SK-N-SH treated with all-trans-retinoic acid at 6 μM for 48 hours (cell line): ENCODE measurements around the gene ZNF398.

Experiments used
- ATAC-seq: fragments of 200-7000 bp; cut with Tn5 transposase; 3 replicates; pipeline ENCODE4 v1.9.1; 2020; ENCODE audit warnings: mild to moderate bottlenecking, moderate library complexity
- ARNTL ChIP-seq: fragments of 450-650 bp; formaldehyde crosslinking; IDR thresholded peaks from 2 replicates; pipeline ENCODE4 v1.5.0; 2020; ENCODE audit warnings: low read depth, mild to moderate bottlenecking, moderate library complexity, borderline replicate concordance
- BACH2 ChIP-seq: fragments of 250-450 bp; sonication (Bioruptor Pico); IDR thresholded peaks from 2 replicates; pipeline ENCODE4 v1.9.0; 2021; ENCODE audit warnings: mild to moderate bottlenecking, borderline replicate concordance
- CSDC2 ChIP-seq: fragments of 250-450 bp; sonication (Bioruptor Pico); IDR thresholded peaks from 2 replicates; pipeline ENCODE4 v1.5.0; 2020; ENCODE audit warnings: mild to moderate bottlenecking, moderate library complexity
- ESRRG ChIP-seq: fragments of 250-450 bp; sonication (Bioruptor Pico); IDR thresholded peaks from 2 replicates; pipeline ENCODE4 v1.6.1; 2021; ENCODE audit warnings: mild to moderate bottlenecking
- GLIS3 ChIP-seq: fragments of 250-450 bp; sonication (Bioruptor Pico); IDR thresholded peaks from 2 replicates; pipeline ENCODE4 v1.5.0; 2020; ENCODE audit warnings: mild to moderate bottlenecking, moderate library complexity
- ISL1 ChIP-seq: fragments of 250-450 bp; sonication (Bioruptor Pico); IDR thresholded peaks from 2 replicates; pipeline ENCODE4 v2.1.2; 2022; ENCODE audit warnings: mild to moderate bottlenecking, moderate library complexity
- OSR1 ChIP-seq: fragments of 250-450 bp; sonication (Bioruptor Pico); IDR thresholded peaks from 2 replicates; pipeline ENCODE4 v1.8.0; 2022; ENCODE audit warnings: moderate library complexity, mild to moderate bottlenecking, inconsistent platforms
- PPARA ChIP-seq: fragments of 250-450 bp; sonication (Bioruptor Pico); IDR thresholded peaks from 2 replicates; pipeline ENCODE4 v1.5.0; 2020; ENCODE audit warnings: mild to moderate bottlenecking, borderline replicate concordance
- RARB ChIP-seq: fragments of 250-450 bp; sonication (Bioruptor Pico); IDR thresholded peaks from 2 replicates; pipeline ENCODE4 v1.8.0; 2021; ENCODE audit warnings: mild to moderate bottlenecking, moderate library complexity
- SNAI2 ChIP-seq: fragments of 250-450 bp; sonication (Bioruptor Pico); IDR thresholded peaks from 2 replicates; pipeline ENCODE4 v1.5.0; 2020; ENCODE audit warnings: mild to moderate bottlenecking, moderate library complexity
- TCF4 ChIP-seq: fragments of 250-450 bp; sonication (Bioruptor Pico); IDR thresholded peaks from 2 replicates; pipeline ENCODE4 v1.8.0; 2021; ENCODE audit warnings: mild to moderate bottlenecking, moderate library complexity, borderline replicate concordance
- TOX ChIP-seq: fragments of 250-450 bp; sonication (Bioruptor Pico); IDR thresholded peaks from 2 replicates; pipeline ENCODE4 v1.8.0; 2021; ENCODE audit warnings: mild to moderate bottlenecking, moderate library complexity, borderline replicate concordance
- ZC3H10 ChIP-seq: fragments of 250-450 bp; sonication (Bioruptor Pico); IDR thresholded peaks from 2 replicates; pipeline ENCODE4 v1.5.1; 2021; ENCODE audit warnings: mild to moderate bottlenecking, moderate library complexity
- ZFP3 ChIP-seq: fragments of 250-450 bp; sonication (Bioruptor Pico); IDR thresholded peaks from 2 replicates; pipeline ENCODE4 v1.5.0; 2020; ENCODE audit warnings: mild to moderate bottlenecking, moderate library complexity
- ZFP30 ChIP-seq: fragments of 450-650 bp; formaldehyde crosslinking; IDR thresholded peaks from 2 replicates; pipeline ENCODE4 v1.5.0; 2022; ENCODE audit warnings: mild to moderate bottlenecking, moderate library complexity
- ZNF565 ChIP-seq: fragments of 450-650 bp; formaldehyde crosslinking; conservative IDR thresholded peaks from 2 replicates; pipeline ENCODE4 v1.5.0; 2020; ENCODE audit warnings: low read depth, mild to moderate bottlenecking, moderate library complexity
- ZNF70 ChIP-seq: fragments of 450-650 bp; formaldehyde crosslinking; IDR thresholded peaks from 2 replicates; pipeline ENCODE4 v1.5.0; 2020; ENCODE audit warnings: mild to moderate bottlenecking, moderate library complexity
- ZNF8 ChIP-seq: fragments of 450-650 bp; formaldehyde crosslinking; IDR thresholded peaks from 2 replicates; pipeline ENCODE4 v1.5.0; 2020; ENCODE audit warnings: mild to moderate bottlenecking, moderate library complexity
- TF ChIP-seq, protein P1 (sequence below): fragments of 250-450 bp; sonication (Bioruptor Pico); IDR thresholded peaks from 2 replicates; pipeline ENCODE4 v1.5.1; 2021; ENCODE audit warnings: mild to moderate bottlenecking, moderate library complexity
- TF ChIP-seq, protein P2 (sequence below): fragments of 250-450 bp; sonication (Bioruptor Pico); IDR thresholded peaks from 2 replicates; pipeline ENCODE4 v1.8.0; 2021; ENCODE audit warnings: low read depth, mild to moderate bottlenecking, moderate library complexity, borderline replicate concordance
- TF ChIP-seq, protein P3 (sequence below): fragments of 250-450 bp; sonication (Bioruptor Pico); IDR thresholded peaks from 2 replicates; pipeline ENCODE4 v1.8.0; 2020; ENCODE audit warnings: mild to moderate bottlenecking, moderate library complexity, borderline replicate concordance
- TF ChIP-seq, protein P4 (sequence below): fragments of 250-450 bp; sonication (Bioruptor Pico); IDR thresholded peaks from 2 replicates; pipeline ENCODE4 v1.5.0; 2020; ENCODE audit warnings: mild to moderate bottlenecking, moderate library complexity
- TF ChIP-seq, protein P5 (sequence below): fragments of 250-450 bp; sonication (Bioruptor Pico); IDR thresholded peaks from 2 replicates; pipeline ENCODE4 v1.5.1; 2020; ENCODE audit warnings: low read depth, mild to moderate bottlenecking, moderate library complexity

The ZNF398 gene

DNA sequence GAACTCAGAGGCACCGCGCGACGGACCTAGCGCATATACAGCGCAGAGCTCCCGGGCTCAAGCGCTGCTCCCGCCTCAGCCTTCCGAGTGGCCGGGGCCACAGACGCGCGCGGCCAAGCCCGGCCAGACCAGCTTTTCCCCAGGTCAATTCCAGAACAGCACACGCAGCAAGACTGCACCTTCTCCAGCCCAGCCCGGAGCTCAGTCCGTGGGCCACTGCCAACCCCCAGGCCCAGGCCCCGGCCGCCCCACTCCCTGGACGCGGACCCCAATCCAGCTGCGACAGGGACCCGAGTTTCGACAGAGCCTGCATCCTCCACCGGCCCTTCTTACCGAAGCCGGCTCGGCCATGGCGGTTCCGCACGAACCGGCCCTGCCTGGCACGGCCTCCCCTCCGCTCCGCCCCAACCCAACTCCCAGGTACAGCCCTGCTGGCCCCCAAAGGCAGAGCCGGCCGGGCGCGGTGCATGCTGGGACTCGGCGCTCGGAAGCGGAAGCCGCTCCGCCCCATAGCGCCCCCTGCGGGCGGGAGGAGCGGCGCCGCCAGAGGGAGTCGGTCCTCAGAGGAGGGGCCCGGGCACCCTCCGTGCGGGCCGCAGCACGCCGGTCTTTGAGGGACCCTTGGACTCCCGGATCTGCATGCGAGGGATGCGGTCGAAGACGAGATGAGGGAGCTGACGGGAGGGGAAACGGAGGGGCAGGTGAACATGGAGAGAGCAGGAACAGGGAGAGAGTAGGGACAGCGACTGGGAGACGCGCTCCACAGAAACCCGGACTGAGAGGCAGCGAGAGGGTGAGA is 21.2 kb upstream of the ZNF398 start, which contains the start of gene ZNF425:
ZNF425 (minus strand) TSS at position 462 of the 799 bp plus-strand sequence; CDS start at position 351, 111 bp downstream.
- ATAC-seq, result peak; percentile 89
- TF ChIP-seq ISL1 (no peak), ZNF8 (CRISPR knock-in tag) (peak; percentile 50; the same call in 1 of the 2 replicates), OSR1 (CRISPR knock-in tag) (no peak), ESRRG (0 out of 2 replicates have a peak, but pooled peaks have one; percentile 39), TOX (CRISPR knock-in tag) (0 out of 2 replicates have a peak, but pooled peaks have one; percentile 50), SNAI2 (CRISPR knock-in tag) (no peak), BACH2 (CRISPR knock-in tag) (no peak), PPARA (CRISPR knock-in tag) (no peak), ZFP30 (CRISPR knock-in tag) (peak; percentile 35; the same call in 1 of the 2 replicates), ZFP3 (peak; percentile 59; the same call in 1 of the 2 replicates), ZC3H10 (peak; percentile 65; the same call in 1 of the 2 replicates), RARB (CRISPR knock-in tag) (no peak), ARNTL (CRISPR knock-in tag) (no peak), ZNF70 (peak; percentile 66), CSDC2 (CRISPR knock-in tag) (no peak; the same call in 1 of the 2 replicates), TCF4 (CRISPR knock-in tag) (no peak), ZNF565 (CRISPR knock-in tag) (no peak), GLIS3 (CRISPR knock-in tag) (peak; percentile 97)
- TF ChIP-seq, protein P1, sequence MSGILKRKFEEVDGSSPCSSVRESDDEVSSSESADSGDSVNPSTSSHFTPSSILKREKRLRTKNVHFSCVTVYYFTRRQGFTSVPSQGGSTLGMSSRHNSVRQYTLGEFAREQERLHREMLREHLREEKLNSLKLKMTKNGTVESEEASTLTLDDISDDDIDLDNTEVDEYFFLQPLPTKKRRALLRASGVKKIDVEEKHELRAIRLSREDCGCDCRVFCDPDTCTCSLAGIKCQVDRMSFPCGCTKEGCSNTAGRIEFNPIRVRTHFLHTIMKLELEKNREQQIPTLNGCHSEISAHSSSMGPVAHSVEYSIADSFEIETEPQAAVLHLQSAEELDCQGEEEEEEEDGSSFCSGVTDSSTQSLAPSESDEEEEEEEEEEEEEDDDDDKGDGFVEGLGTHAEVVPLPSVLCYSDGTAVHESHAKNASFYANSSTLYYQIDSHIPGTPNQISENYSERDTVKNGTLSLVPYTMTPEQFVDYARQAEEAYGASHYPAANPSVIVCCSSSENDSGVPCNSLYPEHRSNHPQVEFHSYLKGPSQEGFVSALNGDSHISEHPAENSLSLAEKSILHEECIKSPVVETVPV (CRISPR knock-in tag), result 0 out of 2 replicates have a peak, but pooled peaks have one; percentile 57
- TF ChIP-seq, protein P2, sequence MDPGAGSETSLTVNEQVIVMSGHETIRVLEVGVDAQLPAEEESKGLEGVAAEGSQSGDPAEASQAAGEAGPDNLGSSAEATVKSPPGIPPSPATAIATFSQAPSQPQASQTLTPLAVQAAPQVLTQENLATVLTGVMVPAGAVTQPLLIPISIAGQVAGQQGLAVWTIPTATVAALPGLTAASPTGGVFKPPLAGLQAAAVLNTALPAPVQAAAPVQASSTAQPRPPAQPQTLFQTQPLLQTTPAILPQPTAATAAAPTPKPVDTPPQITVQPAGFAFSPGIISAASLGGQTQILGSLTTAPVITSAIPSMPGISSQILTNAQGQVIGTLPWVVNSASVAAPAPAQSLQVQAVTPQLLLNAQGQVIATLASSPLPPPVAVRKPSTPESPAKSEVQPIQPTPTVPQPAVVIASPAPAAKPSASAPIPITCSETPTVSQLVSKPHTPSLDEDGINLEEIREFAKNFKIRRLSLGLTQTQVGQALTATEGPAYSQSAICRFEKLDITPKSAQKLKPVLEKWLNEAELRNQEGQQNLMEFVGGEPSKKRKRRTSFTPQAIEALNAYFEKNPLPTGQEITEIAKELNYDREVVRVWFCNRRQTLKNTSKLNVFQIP (CRISPR knock-in tag), result no peak
- TF ChIP-seq, protein P3, sequence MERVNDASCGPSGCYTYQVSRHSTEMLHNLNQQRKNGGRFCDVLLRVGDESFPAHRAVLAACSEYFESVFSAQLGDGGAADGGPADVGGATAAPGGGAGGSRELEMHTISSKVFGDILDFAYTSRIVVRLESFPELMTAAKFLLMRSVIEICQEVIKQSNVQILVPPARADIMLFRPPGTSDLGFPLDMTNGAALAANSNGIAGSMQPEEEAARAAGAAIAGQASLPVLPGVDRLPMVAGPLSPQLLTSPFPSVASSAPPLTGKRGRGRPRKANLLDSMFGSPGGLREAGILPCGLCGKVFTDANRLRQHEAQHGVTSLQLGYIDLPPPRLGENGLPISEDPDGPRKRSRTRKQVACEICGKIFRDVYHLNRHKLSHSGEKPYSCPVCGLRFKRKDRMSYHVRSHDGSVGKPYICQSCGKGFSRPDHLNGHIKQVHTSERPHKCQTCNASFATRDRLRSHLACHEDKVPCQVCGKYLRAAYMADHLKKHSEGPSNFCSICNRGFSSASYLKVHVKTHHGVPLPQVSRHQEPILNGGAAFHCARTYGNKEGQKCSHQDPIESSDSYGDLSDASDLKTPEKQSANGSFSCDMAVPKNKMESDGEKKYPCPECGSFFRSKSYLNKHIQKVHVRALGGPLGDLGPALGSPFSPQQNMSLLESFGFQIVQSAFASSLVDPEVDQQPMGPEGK (CRISPR knock-in tag), result peak; percentile 88; the same call in 1 of the 2 replicates
- TF ChIP-seq, protein P4, sequence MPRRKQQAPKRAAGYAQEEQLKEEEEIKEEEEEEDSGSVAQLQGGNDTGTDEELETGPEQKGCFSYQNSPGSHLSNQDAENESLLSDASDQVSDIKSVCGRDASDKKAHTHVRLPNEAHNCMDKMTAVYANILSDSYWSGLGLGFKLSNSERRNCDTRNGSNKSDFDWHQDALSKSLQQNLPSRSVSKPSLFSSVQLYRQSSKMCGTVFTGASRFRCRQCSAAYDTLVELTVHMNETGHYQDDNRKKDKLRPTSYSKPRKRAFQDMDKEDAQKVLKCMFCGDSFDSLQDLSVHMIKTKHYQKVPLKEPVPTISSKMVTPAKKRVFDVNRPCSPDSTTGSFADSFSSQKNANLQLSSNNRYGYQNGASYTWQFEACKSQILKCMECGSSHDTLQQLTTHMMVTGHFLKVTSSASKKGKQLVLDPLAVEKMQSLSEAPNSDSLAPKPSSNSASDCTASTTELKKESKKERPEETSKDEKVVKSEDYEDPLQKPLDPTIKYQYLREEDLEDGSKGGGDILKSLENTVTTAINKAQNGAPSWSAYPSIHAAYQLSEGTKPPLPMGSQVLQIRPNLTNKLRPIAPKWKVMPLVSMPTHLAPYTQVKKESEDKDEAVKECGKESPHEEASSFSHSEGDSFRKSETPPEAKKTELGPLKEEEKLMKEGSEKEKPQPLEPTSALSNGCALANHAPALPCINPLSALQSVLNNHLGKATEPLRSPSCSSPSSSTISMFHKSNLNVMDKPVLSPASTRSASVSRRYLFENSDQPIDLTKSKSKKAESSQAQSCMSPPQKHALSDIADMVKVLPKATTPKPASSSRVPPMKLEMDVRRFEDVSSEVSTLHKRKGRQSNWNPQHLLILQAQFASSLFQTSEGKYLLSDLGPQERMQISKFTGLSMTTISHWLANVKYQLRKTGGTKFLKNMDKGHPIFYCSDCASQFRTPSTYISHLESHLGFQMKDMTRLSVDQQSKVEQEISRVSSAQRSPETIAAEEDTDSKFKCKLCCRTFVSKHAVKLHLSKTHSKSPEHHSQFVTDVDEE (CRISPR knock-in tag), result peak; percentile 59; the same call in 1 of the 2 replicates
- TF ChIP-seq, protein P5, sequence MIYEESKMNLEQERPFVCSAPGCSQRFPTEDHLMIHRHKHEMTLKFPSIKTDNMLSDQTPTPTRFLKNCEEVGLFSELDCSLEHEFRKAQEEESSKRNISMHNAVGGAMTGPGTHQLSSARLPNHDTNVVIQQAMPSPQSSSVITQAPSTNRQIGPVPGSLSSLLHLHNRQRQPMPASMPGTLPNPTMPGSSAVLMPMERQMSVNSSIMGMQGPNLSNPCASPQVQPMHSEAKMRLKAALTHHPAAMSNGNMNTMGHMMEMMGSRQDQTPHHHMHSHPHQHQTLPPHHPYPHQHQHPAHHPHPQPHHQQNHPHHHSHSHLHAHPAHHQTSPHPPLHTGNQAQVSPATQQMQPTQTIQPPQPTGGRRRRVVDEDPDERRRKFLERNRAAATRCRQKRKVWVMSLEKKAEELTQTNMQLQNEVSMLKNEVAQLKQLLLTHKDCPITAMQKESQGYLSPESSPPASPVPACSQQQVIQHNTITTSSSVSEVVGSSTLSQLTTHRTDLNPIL (CRISPR knock-in tag), result no peak
